ENCODE results near the gene ATF2. TPM values are rescaled to one million over a fixed set of nuclear protein-coding genes. Genes with fewer than 3 reads are reported as not detected.

ATF2 gene
- total RNA-seq, 1 donor from 2014 or later, result 59.8 TPM

DNA sequence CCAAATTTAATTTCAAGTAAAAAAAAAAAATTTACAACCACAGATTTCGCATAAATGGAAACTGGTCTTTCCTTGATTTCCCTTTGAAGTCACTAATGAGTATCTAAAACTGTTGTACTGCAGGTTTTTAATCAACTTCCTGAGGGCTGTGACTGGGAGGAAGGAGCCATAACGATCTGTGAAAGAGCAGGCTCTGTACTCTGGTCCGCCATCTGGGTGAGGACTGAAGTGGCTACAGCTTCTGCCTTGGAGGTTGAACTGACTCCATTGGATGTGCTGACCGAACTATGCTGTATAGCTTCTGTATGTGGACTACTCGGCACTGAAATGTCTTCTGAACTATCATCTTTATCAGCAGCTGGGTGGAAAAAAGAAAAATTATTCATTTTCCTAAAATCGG is 93.5 kb downstream of the ATF2 start:
- H3K36me3 Mint-ChIP-seq (ENCODE audit: low read depth), result peaks cover 16% of the 10 kb centered on the region
- H3K4me1 Mint-ChIP-seq (ENCODE audit: low read depth), result no peaks in the 10 kb centered on the region
- H3K27ac Mint-ChIP-seq (ENCODE audit: unreplicated experiment), result no peak overlapping the region
- H3K27me3 Mint-ChIP-seq (ENCODE audit: low read depth), result no peaks in the 10 kb centered on the region
- TF ChIP-seq, protein P1, sequence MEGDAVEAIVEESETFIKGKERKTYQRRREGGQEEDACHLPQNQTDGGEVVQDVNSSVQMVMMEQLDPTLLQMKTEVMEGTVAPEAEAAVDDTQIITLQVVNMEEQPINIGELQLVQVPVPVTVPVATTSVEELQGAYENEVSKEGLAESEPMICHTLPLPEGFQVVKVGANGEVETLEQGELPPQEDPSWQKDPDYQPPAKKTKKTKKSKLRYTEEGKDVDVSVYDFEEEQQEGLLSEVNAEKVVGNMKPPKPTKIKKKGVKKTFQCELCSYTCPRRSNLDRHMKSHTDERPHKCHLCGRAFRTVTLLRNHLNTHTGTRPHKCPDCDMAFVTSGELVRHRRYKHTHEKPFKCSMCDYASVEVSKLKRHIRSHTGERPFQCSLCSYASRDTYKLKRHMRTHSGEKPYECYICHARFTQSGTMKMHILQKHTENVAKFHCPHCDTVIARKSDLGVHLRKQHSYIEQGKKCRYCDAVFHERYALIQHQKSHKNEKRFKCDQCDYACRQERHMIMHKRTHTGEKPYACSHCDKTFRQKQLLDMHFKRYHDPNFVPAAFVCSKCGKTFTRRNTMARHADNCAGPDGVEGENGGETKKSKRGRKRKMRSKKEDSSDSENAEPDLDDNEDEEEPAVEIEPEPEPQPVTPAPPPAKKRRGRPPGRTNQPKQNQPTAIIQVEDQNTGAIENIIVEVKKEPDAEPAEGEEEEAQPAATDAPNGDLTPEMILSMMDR (IDR thresholded peaks at IDR 0.05), result no peak
- no peak overlapping the region for H3K4me3 Mint-ChIP-seq (ENCODE audit: unreplicated experiment)
- DNase-seq (ENCODE audit: low spot score), result no peak
- no peaks in the 10 kb centered on the region for H3K9me3 Mint-ChIP-seq (ENCODE audit: low read depth)

DNA sequence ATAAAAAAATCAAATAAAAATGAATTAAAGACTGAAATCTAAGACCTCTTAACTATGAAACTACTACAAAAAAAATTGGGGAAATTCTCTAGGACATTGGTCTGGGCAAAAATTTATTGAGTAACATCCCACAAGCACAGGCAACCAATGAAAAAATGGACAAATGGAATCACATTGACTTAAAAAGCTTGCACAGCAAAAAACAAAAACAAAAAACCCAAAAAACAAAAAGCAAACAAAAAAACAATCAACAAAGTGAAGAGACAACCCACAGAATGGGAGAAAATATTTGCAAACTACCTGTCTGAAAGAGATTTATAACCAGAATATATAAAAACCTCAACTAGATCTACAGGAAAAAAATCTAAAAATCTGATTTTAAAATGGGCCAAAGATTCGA is 99.5 kb downstream of the ATF2 start:
- H3K27ac Mint-ChIP-seq (ENCODE audit: unreplicated experiment), result no peak overlapping the region
- no peaks in the 10 kb centered on the region for H3K4me1 Mint-ChIP-seq (ENCODE audit: low read depth)
- H3K36me3 Mint-ChIP-seq (ENCODE audit: low read depth), result peaks cover 14% of the 10 kb centered on the region
- TF ChIP-seq, protein P1 (IDR thresholded peaks at IDR 0.05), result no peak
- DNase-seq (ENCODE audit: low spot score), result no peak
- no peaks in the 10 kb centered on the region for H3K27me3 Mint-ChIP-seq (ENCODE audit: low read depth)
- H3K9me3 Mint-ChIP-seq (ENCODE audit: low read depth), result peaks cover 2% of the 10 kb centered on the region
- no peak overlapping the region for H3K4me3 Mint-ChIP-seq (ENCODE audit: unreplicated experiment)

DNA sequence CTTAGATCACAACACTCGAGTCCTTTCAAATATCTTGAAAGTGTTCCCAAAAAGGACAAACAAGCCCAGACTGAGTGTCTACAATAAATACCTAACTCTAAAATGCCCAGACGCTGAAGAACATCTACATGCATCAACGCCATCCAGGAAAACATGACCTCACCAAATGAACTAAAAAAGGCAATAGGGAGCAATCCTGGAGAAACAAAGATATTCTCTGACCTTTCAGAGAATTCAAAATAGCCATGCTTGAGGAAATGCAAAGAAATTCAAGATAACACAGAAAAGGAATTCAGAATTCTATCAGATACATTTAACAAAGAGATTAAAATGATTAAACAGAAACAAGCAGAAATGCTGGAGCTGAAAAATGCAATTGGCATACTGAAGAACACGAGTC is 101.6 kb downstream of the ATF2 start:
- TF ChIP-seq, protein P1 (IDR thresholded peaks at IDR 0.05), result no peak
- no peak overlapping the region for H3K4me3 Mint-ChIP-seq (ENCODE audit: unreplicated experiment)
- DNase-seq (ENCODE audit: low spot score), result no peak
- H3K36me3 Mint-ChIP-seq (ENCODE audit: low read depth), result peaks cover 7% of the 10 kb centered on the region
- H3K9me3 Mint-ChIP-seq (ENCODE audit: low read depth), result peaks cover 2% of the 10 kb centered on the region
- H3K4me1 Mint-ChIP-seq (ENCODE audit: low read depth), result no peaks in the 10 kb centered on the region
- no peak overlapping the region for H3K27ac Mint-ChIP-seq (ENCODE audit: unreplicated experiment)
- no peaks in the 10 kb centered on the region for H3K27me3 Mint-ChIP-seq (ENCODE audit: low read depth)

DNA sequence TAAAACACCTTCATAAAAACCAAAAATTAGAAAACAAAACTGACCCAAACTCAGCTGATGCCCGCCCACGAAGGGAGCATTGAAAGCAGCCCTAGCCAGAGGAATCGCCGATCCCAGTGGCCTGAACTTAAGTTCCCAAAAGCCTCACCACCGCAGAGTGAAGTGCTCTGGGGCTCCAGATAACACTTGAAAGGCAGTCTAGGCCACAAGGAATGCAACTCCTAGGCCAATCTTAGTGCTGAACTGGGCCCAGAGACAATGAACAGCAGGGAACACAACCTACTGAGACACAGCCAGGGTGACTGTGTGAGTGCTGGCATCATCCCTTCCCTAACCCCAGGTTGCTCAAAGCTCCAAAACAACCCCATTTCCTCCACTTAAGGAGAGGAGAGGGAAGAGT is 103.2 kb downstream of the ATF2 start:
- Mint-ChIP-seq H3K9me3 (ENCODE audit: low read depth) (peaks cover 2% of the 10 kb centered on the region), H3K36me3 (ENCODE audit: low read depth) (peaks cover 7% of the 10 kb centered on the region), H3K4me1 (ENCODE audit: low read depth) (no peaks in the 10 kb centered on the region), H3K27me3 (ENCODE audit: low read depth) (no peaks in the 10 kb centered on the region), H3K4me3 (ENCODE audit: unreplicated experiment) (no peak overlapping the region), H3K27ac (ENCODE audit: unreplicated experiment) (no peak overlapping the region)
- TF ChIP-seq, protein P1 (IDR thresholded peaks at IDR 0.05), result no peak
- DNase-seq (ENCODE audit: low spot score), result no peak

DNA sequence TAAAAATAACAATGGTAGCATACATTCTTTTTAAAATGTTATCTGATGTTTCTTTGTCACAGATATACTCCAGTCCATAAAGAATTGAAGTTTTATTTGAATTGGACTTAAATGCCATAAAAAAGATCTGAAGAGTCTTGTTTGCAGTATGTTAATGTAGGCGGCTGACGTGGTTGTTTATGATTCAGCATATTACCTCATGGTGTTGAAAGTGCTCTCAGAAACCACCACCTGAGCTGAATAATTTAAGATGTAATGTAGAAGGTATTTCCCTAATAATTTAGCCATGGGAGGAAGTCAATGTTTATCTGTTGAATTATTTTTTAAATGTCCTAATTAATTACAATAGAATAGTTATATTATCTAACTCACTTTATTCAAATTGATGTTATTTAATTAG is 104.3 kb downstream of the ATF2 start:
- H3K4me1 Mint-ChIP-seq (ENCODE audit: low read depth), result no peaks in the 10 kb centered on the region
- H3K9me3 Mint-ChIP-seq (ENCODE audit: low read depth), result peaks cover 2% of the 10 kb centered on the region
- no peaks in the 10 kb centered on the region for H3K27me3 Mint-ChIP-seq (ENCODE audit: low read depth)
- H3K27ac Mint-ChIP-seq (ENCODE audit: unreplicated experiment), result no peak overlapping the region
- DNase-seq (ENCODE audit: low spot score), result no peak
- H3K4me3 Mint-ChIP-seq (ENCODE audit: unreplicated experiment), result no peak overlapping the region
- TF ChIP-seq, protein P1 (IDR thresholded peaks at IDR 0.05), result no peak
- H3K36me3 Mint-ChIP-seq (ENCODE audit: low read depth), result peaks cover 7% of the 10 kb centered on the region
